ENCODE data around the gene TRA2A. TPM values are rescaled to one million over a fixed set of nuclear protein-coding genes. Genes with fewer than 3 reads are reported as not detected.

Gene TRA2A
- polyA plus RNA-seq, 1 donor: 125 TPM

DNA sequence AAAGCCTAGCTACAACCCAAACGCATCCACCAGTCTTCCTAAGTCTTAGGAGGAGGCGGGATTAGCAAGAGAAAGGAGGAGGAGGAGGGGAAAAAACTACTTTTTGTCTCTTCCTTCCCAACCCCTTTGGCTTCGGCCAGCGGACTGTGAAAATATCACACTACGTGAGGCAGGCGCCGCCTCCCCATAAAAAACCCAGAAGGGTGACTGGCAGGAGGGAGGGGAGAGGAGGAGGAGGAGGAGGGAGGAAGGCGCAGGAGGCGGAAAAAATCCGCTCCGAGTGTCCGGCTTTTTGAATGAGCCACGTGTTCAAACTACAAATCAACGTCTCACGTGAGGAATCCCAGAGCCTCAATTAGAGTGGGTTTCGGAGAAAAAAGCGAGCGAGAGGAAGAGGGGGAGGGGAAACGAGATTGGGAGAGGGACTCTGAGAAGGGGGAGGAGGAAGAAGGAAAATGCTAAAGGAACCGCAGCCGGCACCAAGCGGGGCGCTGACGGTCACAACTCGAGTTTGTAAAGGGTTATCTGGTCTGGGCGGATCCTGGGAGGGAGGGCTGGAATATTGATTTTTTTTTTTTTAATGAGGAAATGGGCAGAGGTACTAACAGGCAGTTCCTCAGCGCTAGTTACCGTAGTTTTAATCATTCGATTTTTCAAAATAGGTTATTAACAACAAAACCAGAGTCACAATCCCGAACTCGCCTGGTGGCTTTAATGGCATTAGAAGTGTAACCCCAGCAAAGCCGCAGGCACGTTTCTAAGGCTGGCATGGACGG is 61.3 kb downstream of the TRA2A start, which contains the start of gene IGF2BP3:
TSS of gene IGF2BP3 (minus strand) at position 162 of the 776 bp plus-strand sequence. CDS start 381 bp downstream, outside the sequence.
- peak; percentile 94 for DNase-seq (ENCODE audit: low read depth)

DNA sequence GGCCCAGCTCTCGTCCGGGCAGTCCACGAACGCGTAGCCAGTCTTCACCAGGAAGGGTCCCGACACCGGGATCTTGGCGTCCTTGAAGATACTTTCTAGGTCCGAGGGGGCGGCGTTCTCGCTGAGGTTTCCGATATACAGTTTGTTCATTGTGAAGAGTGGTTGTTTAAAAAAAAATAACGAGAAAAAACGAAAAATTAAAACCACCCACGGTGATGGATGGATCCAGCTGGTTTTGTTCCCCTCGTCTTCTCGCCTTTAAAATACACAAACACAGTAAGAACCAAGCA is 61.9 kb downstream of the TRA2A start:
- DNase-seq (ENCODE audit: low read depth): no peak

DNA sequence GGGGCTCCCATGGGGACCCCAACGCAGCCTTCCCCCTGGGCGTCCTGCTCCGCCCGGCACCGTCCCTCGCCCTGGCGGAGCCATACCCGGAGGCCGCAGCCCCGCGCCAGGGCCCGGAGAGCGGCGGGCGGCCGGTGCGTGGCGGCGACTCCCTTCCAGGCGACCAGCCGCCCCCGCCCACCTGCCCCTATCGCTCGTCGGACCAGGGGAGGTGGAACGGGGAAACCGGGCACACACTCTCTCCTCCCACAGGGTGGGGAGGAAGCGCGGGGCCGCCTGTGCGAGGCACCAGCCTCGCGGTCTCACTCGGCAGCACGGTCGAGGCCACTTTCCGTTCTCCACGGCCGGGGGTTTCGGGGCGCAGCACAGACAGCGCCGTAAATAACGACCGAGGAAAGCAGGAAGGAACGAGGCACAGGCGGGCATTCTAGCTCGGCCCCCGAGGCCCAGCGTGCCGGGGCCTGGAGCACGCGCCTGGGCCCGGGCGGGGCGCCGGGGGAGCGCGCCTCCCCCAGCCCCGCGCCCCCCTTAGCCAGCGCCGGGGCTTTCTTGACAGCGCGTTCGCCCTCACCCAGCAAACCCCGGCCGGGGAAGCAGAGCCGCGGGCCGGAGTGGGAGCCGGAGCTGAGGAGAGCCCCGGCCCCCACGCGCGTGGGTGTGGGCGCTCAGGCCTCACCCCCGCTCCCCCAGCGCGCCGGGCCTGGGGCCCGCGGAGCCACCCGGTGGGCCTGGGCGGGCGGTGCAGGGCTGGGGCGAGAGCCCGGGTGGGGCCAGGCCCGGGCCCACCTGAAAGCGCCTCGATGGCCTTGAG is 62.4 kb downstream of the TRA2A start:
- DNase-seq (ENCODE audit: low read depth): no peak

DNA sequence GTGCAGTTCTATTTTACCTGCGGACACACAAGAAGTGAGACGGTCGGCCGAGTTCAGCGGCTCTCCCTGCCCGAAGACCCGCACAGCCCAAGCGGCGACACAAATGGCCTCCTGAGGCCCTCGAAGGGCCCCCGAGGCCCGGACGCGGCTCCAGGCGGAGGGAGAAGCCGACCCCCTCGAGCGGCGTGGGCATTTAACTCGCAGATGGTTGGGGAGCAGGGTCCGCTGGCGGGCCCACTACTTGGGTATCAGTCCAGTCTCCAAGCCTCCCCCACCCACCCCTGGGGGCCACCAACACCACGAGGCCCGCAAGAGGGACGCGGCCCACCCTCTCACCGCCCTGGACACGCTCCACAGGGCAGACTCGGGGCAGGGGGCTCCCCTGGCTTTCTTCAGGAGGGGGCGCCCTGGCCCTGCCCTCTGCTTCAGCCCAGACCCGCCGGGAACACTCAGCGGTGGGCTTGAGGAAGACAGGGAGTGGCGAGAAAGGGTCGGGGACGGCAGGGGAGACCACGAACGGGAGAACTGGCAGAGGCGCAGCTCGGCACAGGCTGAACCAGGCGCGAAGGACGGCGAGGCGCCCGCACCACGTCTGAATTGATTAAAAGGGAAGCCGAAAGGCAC is 63.1 kb downstream of the TRA2A start:
- DNase-seq (ENCODE audit: low read depth): no peak

DNA sequence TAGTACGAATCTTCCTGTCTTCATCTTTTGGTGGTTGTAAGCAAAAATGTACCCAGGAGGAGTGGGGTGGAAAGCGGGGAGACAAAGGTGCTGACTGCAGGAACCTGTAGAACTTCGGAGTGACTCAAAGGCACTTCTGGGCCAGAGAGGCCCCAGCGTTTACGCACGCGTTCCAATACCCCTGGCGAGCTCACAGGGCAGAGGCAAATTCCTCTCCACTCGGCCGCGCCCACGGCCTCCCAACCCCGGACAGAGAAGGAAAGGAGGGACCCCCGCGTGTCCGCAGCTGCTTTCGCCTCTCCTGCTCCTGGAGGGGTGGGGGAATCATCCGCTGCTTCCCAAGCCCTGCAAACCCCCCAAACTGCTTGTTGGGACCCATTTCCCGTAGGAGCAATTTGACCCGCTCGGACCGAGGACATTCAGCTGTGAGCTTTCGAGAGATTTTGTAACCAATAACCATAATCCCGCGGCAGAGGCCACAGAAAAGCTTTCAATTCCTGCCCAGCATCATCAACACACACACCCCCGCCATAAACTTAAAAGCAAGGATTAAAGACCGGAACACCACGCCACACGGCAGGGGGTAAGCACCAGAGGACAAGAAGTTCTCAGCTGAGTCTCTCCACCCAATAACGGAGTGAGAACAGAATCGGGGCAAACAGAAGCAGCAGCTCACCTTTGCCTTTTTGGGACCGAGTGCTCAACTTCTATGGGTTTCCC is 63.8 kb downstream of the TRA2A start:
- no peak for DNase-seq (ENCODE audit: low read depth)

DNA sequence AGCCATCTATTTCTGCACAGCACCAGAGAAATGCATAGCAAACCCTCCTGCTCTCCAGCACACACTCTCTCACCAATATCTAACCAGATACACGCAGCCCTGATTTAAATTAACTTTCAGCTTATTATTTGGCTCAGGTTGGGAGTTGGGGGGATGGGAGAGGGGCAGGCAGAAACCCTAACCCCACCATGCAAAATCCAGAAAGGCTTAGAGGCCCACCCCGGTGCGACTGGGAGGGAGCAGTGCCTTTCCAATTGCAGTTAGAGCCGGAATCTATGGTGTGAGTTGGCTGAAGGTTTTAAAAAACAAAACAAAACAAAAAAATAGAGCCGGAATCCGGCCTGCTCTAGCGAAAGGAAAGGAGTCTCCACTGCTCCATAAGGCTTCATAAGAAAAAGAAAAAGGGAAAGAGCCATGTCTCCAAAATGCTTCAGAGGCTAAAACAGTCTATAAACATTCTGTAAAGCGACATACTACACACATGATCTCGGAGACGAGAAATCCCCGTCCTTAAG is 64.4 kb downstream of the TRA2A start:
- no peak for DNase-seq (ENCODE audit: low read depth)

DNA sequence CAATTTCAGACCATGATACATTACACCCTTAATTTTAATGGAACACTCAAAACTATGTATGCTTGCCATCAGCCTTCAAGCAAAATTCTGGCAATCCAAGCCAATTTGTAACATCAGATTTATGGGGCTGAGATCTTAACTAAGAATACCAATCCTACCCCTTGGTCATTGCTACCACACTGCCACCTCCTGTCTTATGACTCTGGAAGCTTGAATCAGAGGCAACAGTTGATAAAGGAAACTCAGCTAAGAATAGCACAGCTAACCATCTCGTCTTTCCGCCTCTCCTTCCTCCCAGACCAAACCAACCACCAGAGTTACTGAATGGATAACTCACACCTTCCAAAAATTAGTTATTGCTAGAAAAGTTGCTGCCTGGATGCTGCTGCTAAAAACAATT is 68.9 kb downstream of the TRA2A start:
- no peak for DNase-seq (ENCODE audit: low read depth)

DNA sequence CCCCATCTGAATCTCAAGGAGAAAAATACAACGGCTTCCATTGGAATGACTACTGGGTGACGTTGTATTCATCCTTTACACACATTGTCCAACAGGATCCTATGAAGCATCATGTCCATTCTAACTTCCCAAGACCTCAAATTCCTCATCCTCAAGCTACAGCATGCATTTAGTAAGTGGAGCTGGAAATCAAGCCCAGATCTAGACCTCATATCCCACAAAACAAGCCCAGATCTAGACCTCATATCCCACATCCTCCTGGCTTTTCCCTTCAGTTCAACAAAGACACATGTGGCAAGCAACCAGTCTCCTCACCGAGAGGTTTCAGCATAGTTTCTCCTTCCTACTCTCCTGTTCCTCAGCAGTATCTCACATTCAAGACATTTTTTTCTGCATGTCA is 73.7 kb downstream of the TRA2A start:
- no peak for DNase-seq (ENCODE audit: low read depth)

DNA sequence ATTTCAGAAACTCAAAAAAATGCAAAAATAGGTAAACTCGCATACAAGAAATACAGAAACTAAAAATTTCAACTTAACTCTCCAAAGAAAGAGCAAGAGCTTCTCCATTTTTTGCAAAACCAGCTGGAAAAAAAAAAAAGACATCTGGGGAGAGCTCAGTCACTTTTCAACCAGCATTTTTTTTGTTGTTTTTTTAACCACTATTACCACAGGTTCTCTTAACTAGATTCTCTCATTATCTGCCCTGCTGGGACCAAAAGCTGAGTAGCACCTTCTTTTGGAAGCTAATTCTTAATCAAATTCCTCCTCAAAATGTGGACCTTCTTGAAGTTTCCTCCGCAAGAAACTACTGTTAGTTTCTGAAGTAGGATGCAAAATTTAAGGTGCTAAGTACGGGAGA is 75.7 kb downstream of the TRA2A start:
- DNase-seq (ENCODE audit: low read depth): no peak

DNA sequence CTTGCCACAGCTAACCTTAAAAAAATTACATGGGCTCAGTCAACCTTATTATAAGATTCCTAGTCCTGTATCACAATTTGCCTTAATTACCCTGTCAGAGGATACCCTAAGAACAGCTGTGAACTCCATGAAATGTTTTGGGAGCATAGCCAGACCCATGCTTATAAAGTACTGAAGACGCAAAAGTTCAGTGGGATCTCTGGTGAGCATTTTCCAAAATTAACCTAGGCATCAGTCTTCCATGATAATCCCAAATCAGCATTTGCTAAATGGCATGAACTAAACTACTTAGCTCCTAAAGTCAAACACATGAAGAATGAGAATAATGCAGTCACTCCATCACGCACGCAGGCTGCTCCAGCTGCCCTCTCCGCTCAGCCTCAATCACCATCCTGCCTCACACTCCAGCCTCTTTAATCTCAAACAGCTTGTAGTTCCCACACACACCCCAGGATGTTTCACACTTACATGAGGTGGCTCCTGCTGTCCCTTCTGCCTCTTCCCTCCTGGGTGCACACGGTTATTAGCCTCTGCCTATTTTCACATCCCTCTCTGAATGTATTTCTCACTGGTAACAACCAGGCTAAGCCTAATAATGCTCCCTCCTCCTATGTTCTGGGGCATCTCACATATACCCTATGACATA is 76.8 kb downstream of the TRA2A start:
- no peak for DNase-seq (ENCODE audit: low read depth)

Other genes starting within 250 kb of the TRA2A start
- 72.5 TPM for gene MALSU1, start 232.6 kb downstream of the TRA2A start, polyA plus RNA-seq (ENCODE audit: insufficient read length)
- 27.8 TPM for gene IGF2BP3, start 61.5 kb downstream of the TRA2A start, polyA plus RNA-seq (ENCODE audit: insufficient read length)
- gene CCDC126, start 65.4 kb upstream of the TRA2A start, polyA plus RNA-seq (ENCODE audit: insufficient read length): 6.1 TPM
- gene FAM221A, start 148.2 kb upstream of the TRA2A start, polyA plus RNA-seq (ENCODE audit: insufficient read length): 2.4 TPM
- gene STK31, start 178.2 kb upstream of the TRA2A start, polyA plus RNA-seq (ENCODE audit: insufficient read length): 1.1 TPM

All from forelimb muscle (tissue), 1 donor.